GM12873 (cell line): ENCODE data around the gene CSAD.

Experiments used
- CTCF ChIP-seq: IDR thresholded peaks from 2 replicates; pipeline ENCODE4 v1.5.1; 2012; ENCODE audit warnings: low read depth, mild to moderate bottlenecking, moderate library complexity, low read length, control low read depth; ENCODE audit not compliant: insufficient read depth; ENCODE audit errors: missing control alignments

Gene CSAD

GRCh38 chr12:53187145-53187899 lies 6.6 kb upstream of the CSAD start:
- TF ChIP-seq CTCF: no peak

- TF ChIP-seq CTCF: no peak
These were observed 6.0 kb upstream of the CSAD start for GRCh38 chr12:53186745-53187144.

- TF ChIP-seq CTCF: no peak
These were observed 4.9 kb upstream of the CSAD start for GRCh38 chr12:53185582-53186153.

- no peak for TF ChIP-seq CTCF
These were observed 4.1 kb upstream of the CSAD start for GRCh38 chr12:53184828-53185227.

- TF ChIP-seq CTCF: no peak
These were observed 2.2 kb upstream of the CSAD start for GRCh38 chr12:53182903-53183302.

GRCh38 chr12:53181935-53182334 lies 1.2 kb upstream of the CSAD start:
- no peak for TF ChIP-seq CTCF

- TF ChIP-seq CTCF: no peak
These were observed 363 bp upstream of the CSAD start for GRCh38 chr12:53180931-53181645.
